Liver (tissue), 9 donors: ENCODE data around the gene FOLR1. TPM values are rescaled to one million over a fixed set of nuclear protein-coding genes. Genes with fewer than 3 reads are reported as not detected.

Experiments
- DNase-seq: peaks from one replicate; pipeline ENCODE4 v3.0.0-alpha.2; 2017; ENCODE audit warnings: low spot score
- H3K27ac ChIP-seq, 2 donors: one replicate each; pipeline ENCODE4 v1.7.0; 2013; ENCODE audit warnings: inconsistent platforms in 2 of 2, low read length in 2 of 2, control low read depth in 1 of 2, low read depth in 1 of 2, mild to moderate bottlenecking in 1 of 2
- H3K27me3 ChIP-seq, 4 donors: one replicate each; pipeline versions ENCODE4 v1.6.1 to v1.7.0; 2013; ENCODE audit warnings: low read length in 3 of 4, inconsistent platforms in 1 of 4, mild to moderate bottlenecking in 1 of 4, moderate library complexity in 1 of 4; ENCODE audit not compliant: control insufficient read depth in 4 of 4, insufficient read depth in 4 of 4
- H3K36me3 ChIP-seq, 4 donors: one replicate each; pipeline versions ENCODE4 v1.6.1 to v1.7.0; 2013; ENCODE audit warnings: low read length in 3 of 4, mild to moderate bottlenecking in 3 of 4, low read depth in 1 of 4, moderate library complexity in 1 of 4; ENCODE audit not compliant: control insufficient read depth in 4 of 4, insufficient read depth in 3 of 4
- H3K4me1 ChIP-seq, 4 donors: one replicate each; pipeline versions ENCODE4 v1.6.1 to v1.7.0; 2013; ENCODE audit warnings: low read length in 3 of 4, mild to moderate bottlenecking in 3 of 4, moderate library complexity in 1 of 4; ENCODE audit not compliant: control insufficient read depth in 4 of 4, insufficient read depth in 4 of 4
- H3K4me3 ChIP-seq, 3 donors: one replicate each; pipeline versions ENCODE4 v1.6.1 to v1.7.0; 2013; ENCODE audit warnings: low read length in 3 of 3, control low read depth in 1 of 3, low read depth in 1 of 3, mild to moderate bottlenecking in 1 of 3
- H3K9ac ChIP-seq, 2 donors: one replicate each; pipeline ENCODE4 v1.7.0; 2013; ENCODE audit warnings: low read length in 2 of 2, mild to moderate bottlenecking in 2 of 2, moderate library complexity in 2 of 2, control low read depth in 1 of 2, low read depth in 1 of 2
- H3K9me3 ChIP-seq, 4 donors: one replicate each; pipeline versions ENCODE4 v1.6.1 to v1.7.0; 2013; ENCODE audit warnings: low read length in 3 of 4; ENCODE audit not compliant: control insufficient read depth in 4 of 4
- ATF3 ChIP-seq: IDR thresholded peaks from 2 replicates; pipeline ENCODE4 v1.6.1; 2016; ENCODE audit warnings: antibody characterized with exemption
- EGR1 ChIP-seq, 2 donors: IDR thresholded peaks; 2 replicates each; pipeline ENCODE4 v1.6.1; 2016 to 2018; ENCODE audit warnings: antibody characterized with exemption in 2 of 2, low read depth in 2 of 2
- FOXA1 ChIP-seq: IDR thresholded peaks from 2 replicates; pipeline ENCODE4 v1.6.1; 2016; ENCODE audit warnings: antibody characterized with exemption
- FOXA2 ChIP-seq: IDR thresholded peaks from 2 replicates; pipeline ENCODE4 v1.6.1; 2016; ENCODE audit warnings: antibody characterized with exemption
- GABPA ChIP-seq, 2 donors: IDR thresholded peaks in 1 of 2; conservative IDR thresholded peaks in 1 of 2; 2 replicates each; pipeline ENCODE4 v1.6.1; 2016; ENCODE audit warnings: antibody characterized with exemption in 2 of 2, mild to moderate bottlenecking in 1 of 2, moderate library complexity in 1 of 2
- HNF4A ChIP-seq, 2 donors: conservative IDR thresholded peaks; 2 replicates each; pipeline ENCODE4 v1.6.1; 2016; ENCODE audit warnings: antibody characterized with exemption in 2 of 2, mild to moderate bottlenecking in 2 of 2
- HNF4G ChIP-seq: IDR thresholded peaks from 2 replicates; pipeline ENCODE4 v1.6.1; 2016; ENCODE audit warnings: antibody characterized with exemption
- JUND ChIP-seq, 2 donors: IDR thresholded peaks; 2 replicates each; pipeline ENCODE4 v1.6.1; 2016; ENCODE audit warnings: antibody characterized with exemption in 2 of 2
- NR2F2 ChIP-seq: IDR thresholded peaks from 2 replicates; pipeline ENCODE4 v1.6.1; 2016; ENCODE audit warnings: antibody characterized with exemption
- RAD21 ChIP-seq, 2 donors: IDR thresholded peaks; 2 replicates each; pipeline ENCODE4 v1.6.1; 2016; ENCODE audit warnings: antibody characterized with exemption in 2 of 2, mild to moderate bottlenecking in 2 of 2
- REST ChIP-seq: IDR thresholded peaks from 2 replicates; pipeline ENCODE4 v1.6.1; 2016; ENCODE audit warnings: antibody characterized with exemption, mild to moderate bottlenecking
- RXRA ChIP-seq, 2 donors: IDR thresholded peaks; 2 replicates each; pipeline ENCODE4 v1.6.1; 2017 to 2018; ENCODE audit warnings: antibody characterized with exemption in 2 of 2, mild to moderate bottlenecking in 1 of 2
- SP1 ChIP-seq: IDR thresholded peaks from 2 replicates; pipeline ENCODE4 v1.6.1; 2018; ENCODE audit warnings: antibody characterized with exemption, mild to moderate bottlenecking
- TAF1 ChIP-seq: conservative IDR thresholded peaks from 2 replicates; pipeline ENCODE4 v1.6.1; 2016; ENCODE audit warnings: antibody characterized with exemption, mild to moderate bottlenecking
- YY1 ChIP-seq: IDR thresholded peaks from 2 replicates; pipeline ENCODE4 v1.6.1; 2016; ENCODE audit warnings: antibody characterized with exemption, mild to moderate bottlenecking
- WGBS: extraction: QIAGEN DNeasy Blood & Tissue Kit; methylation state at CpG from one replicate; pipeline ENCODE4 v1.1.7; 2013; 5-methylcytosine and 5-hydroxymethylcytosine counted together
- polyA plus RNA-seq, 2 donors: library from polyadenylated mRNA; stranded (reverse) in 1 of 2; unstranded in 1 of 2; fragments of 200-250 nt in 1 of 2; fragments of >200 nt in 1 of 2; fragmentation: Nextera tagmentation in 1 of 2; extraction: Ambion mirVana in 1 of 2; gene quantifications; one replicate each; pipeline versions ENCODE4 v1.2.1 to v1.2.3, GENCODE V29; 2013 to 2015
- total RNA-seq, 2 donors: library from RNA; depleted of rRNA; stranded (reverse); fragments of >200 nt; gene quantifications; one replicate each; pipeline ENCODE4 v1.2.3, GENCODE V29; 2014
- TF ChIP-seq, protein P1 (sequence below): IDR thresholded peaks from 2 replicates; pipeline ENCODE4 v1.6.1; 2016; ENCODE audit warnings: antibody characterized with exemption
- TF ChIP-seq, protein P2 (sequence below): IDR thresholded peaks from 2 replicates; pipeline ENCODE4 v1.6.1; 2016; ENCODE audit warnings: antibody characterized with exemption
- TF ChIP-seq, protein P3 (sequence below): fragments of 150-350 bp; IDR thresholded peaks from 2 replicates; pipeline ENCODE4 v1.5.1; 2017; ENCODE audit warnings: improper control_type of control experiment, low read depth, low read length; ENCODE audit not compliant: missing input control
- donor health status: healthy.
- donor health status: healthy.
- donor health status: healthy.
- donor health status: healthy.
- donor health status: healthy.

FOLR1 gene
- total and polyA plus RNA-seq, 4 donors, result 0.06 to 0.21 (median 0.09) TPM; not detected in 1

DNA sequence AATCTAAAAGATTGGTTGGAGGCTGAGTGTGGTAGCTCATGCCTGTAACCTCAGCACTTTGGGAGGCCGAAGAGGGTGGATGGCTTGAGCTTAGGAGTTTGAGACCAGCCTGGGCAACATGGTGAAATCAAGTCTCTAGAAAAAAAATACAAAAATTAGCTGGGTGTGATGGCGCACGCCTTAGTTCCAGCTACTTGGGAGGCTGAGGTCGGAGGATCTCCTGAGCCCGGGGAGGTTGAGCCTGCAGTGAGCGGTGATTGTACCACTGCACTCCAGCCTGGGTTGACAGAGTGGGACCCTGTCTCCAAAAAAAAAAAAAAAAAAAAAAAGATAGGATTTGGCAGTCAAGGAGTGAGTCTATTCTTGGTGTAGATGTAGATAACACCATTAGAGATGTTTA lies 10.6 kb downstream of the FOLR1 start:
- H3K4me3 ChIP-seq, result no peak overlapping the region
- no peak for TF ChIP-seq FOXA2
- TF ChIP-seq FOXA1, result no peak
- no peak for TF ChIP-seq YY1
- TF ChIP-seq ATF3, result no peak
- no peak for TF ChIP-seq TAF1
- TF ChIP-seq, protein P1, sequence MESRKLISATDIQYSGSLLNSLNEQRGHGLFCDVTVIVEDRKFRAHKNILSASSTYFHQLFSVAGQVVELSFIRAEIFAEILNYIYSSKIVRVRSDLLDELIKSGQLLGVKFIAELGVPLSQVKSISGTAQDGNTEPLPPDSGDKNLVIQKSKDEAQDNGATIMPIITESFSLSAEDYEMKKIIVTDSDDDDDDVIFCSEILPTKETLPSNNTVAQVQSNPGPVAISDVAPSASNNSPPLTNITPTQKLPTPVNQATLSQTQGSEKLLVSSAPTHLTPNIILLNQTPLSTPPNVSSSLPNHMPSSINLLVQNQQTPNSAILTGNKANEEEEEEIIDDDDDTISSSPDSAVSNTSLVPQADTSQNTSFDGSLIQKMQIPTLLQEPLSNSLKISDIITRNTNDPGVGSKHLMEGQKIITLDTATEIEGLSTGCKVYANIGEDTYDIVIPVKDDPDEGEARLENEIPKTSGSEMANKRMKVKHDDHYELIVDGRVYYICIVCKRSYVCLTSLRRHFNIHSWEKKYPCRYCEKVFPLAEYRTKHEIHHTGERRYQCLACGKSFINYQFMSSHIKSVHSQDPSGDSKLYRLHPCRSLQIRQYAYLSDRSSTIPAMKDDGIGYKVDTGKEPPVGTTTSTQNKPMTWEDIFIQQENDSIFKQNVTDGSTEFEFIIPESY, result no peak
- no peak overlapping the region for H3K9ac ChIP-seq
- H3K36me3 ChIP-seq, result no peaks in the 10 kb centered on the region
- DNase-seq, result no peak
- H3K4me1 ChIP-seq, result no peaks in the 10 kb centered on the region
- no peaks in the 10 kb centered on the region for H3K9me3 ChIP-seq
- H3K27me3 ChIP-seq, result no peaks in the 10 kb centered on the region
- WGBS, result 97% methylated on average over 6 of the region's 6 CpGs
- no peak overlapping the region for H3K27ac ChIP-seq

DNA sequence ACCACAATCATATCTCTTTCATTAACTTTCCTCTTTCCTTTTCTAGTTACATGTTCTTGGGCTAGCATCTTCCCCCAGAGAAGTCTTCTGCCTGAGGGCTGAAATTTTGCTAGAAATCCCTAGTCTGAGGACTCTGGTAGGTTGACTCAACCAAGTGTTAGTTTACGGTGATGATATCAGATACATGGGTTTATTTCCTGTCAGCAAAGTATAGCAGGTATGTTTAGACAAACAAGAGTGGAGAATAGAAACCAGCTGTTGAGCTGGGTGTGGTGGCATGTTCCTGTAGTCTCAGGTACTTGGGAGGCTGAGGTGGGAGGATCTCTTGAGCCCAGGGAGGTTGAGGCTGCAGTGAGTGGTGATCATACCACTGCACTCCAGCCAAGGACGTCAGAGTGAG lies 11.2 kb downstream of the FOLR1 start:
- DNase-seq, result no peak
- 75% methylated on average over 2 of the region's 2 CpGs for WGBS

More for the DNA sequence above, 11.2 kb downstream of the FOLR1 start:
- TF ChIP-seq, protein P2, sequence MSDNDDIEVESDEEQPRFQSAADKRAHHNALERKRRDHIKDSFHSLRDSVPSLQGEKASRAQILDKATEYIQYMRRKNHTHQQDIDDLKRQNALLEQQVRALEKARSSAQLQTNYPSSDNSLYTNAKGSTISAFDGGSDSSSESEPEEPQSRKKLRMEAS, result no peak
- no peak for TF ChIP-seq HNF4A (conservative IDR thresholded peaks at IDR 0.05)
- no peak for TF ChIP-seq JUND (IDR thresholded peaks at IDR 0.05)
- TF ChIP-seq YY1, result no peak
- TF ChIP-seq FOXA1, result no peak
- TF ChIP-seq HNF4G, result no peak
- no peak for TF ChIP-seq TAF1
- TF ChIP-seq RAD21 (IDR thresholded peaks at IDR 0.05), result no peak
- TF ChIP-seq FOXA2, result no peak
- no peak for TF ChIP-seq ATF3
- TF ChIP-seq EGR1 (IDR thresholded peaks at IDR 0.05; ENCODE audit: low read depth in 2 of 2), result no peak
- TF ChIP-seq, protein P1, result no peak
- no peak for TF ChIP-seq REST
- TF ChIP-seq RXRA (IDR thresholded peaks at IDR 0.05), result no peak
- TF ChIP-seq GABPA (IDR thresholded peaks at IDR 0.05 in 1 of 2, conservative IDR thresholded peaks at IDR 0.05 in 1 of 2), result no peak
- no peak for TF ChIP-seq NR2F2
- TF ChIP-seq, protein P3, sequence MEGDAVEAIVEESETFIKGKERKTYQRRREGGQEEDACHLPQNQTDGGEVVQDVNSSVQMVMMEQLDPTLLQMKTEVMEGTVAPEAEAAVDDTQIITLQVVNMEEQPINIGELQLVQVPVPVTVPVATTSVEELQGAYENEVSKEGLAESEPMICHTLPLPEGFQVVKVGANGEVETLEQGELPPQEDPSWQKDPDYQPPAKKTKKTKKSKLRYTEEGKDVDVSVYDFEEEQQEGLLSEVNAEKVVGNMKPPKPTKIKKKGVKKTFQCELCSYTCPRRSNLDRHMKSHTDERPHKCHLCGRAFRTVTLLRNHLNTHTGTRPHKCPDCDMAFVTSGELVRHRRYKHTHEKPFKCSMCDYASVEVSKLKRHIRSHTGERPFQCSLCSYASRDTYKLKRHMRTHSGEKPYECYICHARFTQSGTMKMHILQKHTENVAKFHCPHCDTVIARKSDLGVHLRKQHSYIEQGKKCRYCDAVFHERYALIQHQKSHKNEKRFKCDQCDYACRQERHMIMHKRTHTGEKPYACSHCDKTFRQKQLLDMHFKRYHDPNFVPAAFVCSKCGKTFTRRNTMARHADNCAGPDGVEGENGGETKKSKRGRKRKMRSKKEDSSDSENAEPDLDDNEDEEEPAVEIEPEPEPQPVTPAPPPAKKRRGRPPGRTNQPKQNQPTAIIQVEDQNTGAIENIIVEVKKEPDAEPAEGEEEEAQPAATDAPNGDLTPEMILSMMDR, result no peak
- no peak for TF ChIP-seq SP1
- H3K27ac ChIP-seq, result no peak overlapping the region
- H3K4me3 ChIP-seq, result no peak overlapping the region
- H3K36me3 ChIP-seq, result no peaks in the 10 kb centered on the region
- H3K4me1 ChIP-seq, result no peaks in the 10 kb centered on the region
- H3K9ac ChIP-seq, result no peak overlapping the region
- H3K9me3 ChIP-seq, result no peaks in the 10 kb centered on the region
- no peaks in the 10 kb centered on the region for H3K27me3 ChIP-seq
